ENCODE measurements around the gene ZNF76.

DNA sequence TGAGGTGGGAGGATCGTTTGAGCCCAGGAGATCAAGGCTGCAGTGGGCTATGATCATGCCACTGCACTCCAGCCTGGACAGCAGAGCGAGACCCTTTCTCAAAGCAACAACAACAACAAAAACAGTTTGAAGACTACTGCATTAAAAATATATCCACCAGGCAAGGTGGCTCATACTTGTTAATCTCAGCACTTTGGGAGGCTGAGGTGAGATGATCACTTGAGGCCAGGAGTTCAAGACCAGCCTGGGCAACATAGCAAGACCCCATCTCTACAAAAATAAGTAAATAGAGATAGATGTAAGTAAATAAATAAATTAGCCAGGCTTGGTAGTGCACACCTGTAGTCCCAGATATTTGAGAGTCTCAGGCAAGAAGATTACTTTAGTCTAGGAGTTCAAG lies 12.5 kb downstream of the ZNF76 start:
- TF ChIP-seq POLR2AphosphoS5 (IDR thresholded peaks at IDR 0.05; ENCODE audit: borderline replicate concordance, low read depth, low read length) (no peak), EZH2 (IDR thresholded peaks at IDR 0.05) (no peak), FOXP2 (optimal IDR thresholded peaks at IDR 0.05; ENCODE audit: control extremely low read depth, extremely low read length, insufficient read depth) (no peak)
